H54 (cell line): ENCODE data around the gene MASTL.
A peak's percentile ranks its signal among the peaks of the same experiment; 100 is the strongest.

Source experiments
- DNase-seq: peaks from one replicate; pipeline ENCODE4 v3.0.0; 2011; ENCODE audit warnings: low spot score, mixed read lengths; ENCODE audit not compliant: insufficient read length
- FAIRE-seq: peaks from 3 replicates; lab custom pipeline; 2011; peaks lifted over from hg19 to GRCh38; lab: Jason Lieb, UNC
- POLR2A ChIP-seq: IDR thresholded peaks from 2 replicates; pipeline ENCODE4 v1.6.1; 2011; ENCODE audit warnings: low read depth, mild to moderate bottlenecking, low read length

Gene MASTL

DNA sequence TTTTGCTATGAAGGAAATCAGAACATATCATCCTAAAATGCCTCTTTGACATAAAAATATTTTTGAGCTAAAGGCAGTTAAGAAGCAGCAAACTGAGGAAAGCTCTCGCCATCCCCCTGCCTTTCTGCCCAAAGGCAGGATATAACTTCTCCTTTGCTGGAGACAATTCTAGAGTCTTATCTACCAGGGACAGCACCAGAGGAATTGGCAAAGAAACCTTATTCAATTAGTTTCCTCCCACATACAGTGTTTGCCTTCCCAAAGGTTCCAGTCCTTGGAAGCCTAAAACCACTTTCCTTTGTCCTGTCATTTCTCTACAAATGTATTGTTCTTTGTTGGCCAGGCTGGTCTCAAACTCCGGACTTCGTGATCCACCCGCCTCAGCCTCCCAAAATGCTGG, 33.7 kb downstream of the MASTL start:
- DNase-seq, result no peak
- no peak for FAIRE-seq
- TF ChIP-seq POLR2A, result no peak

DNA sequence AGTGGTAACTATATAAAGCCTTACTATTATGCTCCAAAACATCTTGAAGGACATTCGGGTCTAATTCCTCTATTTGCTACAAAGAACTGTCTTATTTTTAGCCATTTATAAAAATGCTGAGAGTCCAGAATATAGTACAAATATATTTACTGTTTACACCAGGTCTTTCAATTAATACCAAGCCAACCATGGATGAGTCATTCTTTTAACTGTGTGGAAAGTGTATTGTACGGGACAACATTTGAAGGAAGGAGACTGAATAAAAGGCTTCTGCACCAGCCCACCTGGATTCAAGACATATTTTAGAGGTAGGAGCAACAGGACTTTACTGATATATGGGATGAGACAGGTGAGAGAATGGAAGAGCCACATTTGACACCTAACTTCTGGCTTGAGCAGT, 35.4 kb downstream of the MASTL start:
- TF ChIP-seq POLR2A, result no peak
- no peak for FAIRE-seq
- DNase-seq, result no peak

DNA sequence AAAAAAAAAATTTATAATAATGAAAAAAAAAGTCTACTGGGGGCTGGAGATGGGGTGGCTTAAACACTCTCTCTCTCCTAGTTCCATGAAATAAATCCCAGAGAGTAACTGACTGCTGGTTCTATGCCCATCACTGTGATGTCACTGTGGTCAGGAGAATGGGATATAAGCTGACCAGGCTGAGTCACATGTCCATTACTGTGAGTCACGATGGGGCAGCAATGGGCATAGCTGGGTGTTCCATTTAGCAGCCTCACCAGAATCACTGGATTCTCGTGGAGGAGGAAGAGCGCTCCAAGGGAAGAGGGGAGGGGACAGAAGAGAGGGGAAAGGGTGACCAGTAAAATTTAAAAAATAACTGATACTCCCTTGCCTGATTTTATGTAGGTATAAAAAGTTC, 37.1 kb downstream of the MASTL start:
- FAIRE-seq (peak; percentile 100), DNase-seq (peak; percentile 71)
- TF ChIP-seq POLR2A, result no peak

GRCh38 chr10:27197980-27198620, 42.9 kb downstream of the MASTL start:
- DNase-seq (no peak), FAIRE-seq (no peak)
- TF ChIP-seq POLR2A, result no peak

GRCh38 chr10:27203806-27204205, 48.7 kb downstream of the MASTL start:
- DNase-seq (no peak), FAIRE-seq (no peak)
- no peak for TF ChIP-seq POLR2A

- no peak for TF ChIP-seq POLR2A
- DNase-seq (no peak), FAIRE-seq (no peak)
Observed at GRCh38 chr10:27207350-27207749, 52.2 kb downstream of the MASTL start.

GRCh38 chr10:27223964-27224363, 68.8 kb downstream of the MASTL start:
- FAIRE-seq (no peak), DNase-seq (no peak)
- no peak for TF ChIP-seq POLR2A

- TF ChIP-seq POLR2A, result no peak
- FAIRE-seq (no peak), DNase-seq (no peak)
Observed at GRCh38 chr10:27225011-27225590, 69.9 kb downstream of the MASTL start.

- FAIRE-seq, result no peak
- no peak for DNase-seq
Observed at GRCh38 chr10:27225642-27226257, 70.6 kb downstream of the MASTL start.

DNA sequence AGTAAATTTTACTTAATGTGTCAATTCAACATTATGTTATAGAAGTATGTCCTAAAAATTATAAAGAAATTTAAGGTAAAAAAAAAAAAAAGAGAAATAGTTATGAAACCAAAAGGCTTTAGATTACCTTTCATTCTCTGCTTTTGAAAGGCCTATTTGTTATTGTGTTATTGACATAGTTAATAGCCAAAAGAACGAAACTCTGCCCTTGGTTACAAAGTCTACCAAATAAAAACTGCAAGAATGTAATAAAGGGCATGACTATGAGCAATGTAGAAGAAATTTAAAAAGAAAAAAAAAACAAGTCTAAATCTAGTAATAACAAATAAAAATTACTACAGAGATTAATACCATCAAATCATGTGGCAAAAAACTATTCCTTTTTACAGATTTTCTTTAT, 74.9 kb downstream of the MASTL start:
- DNase-seq (no peak), FAIRE-seq (no peak)
- no peak for TF ChIP-seq POLR2A

More at GRCh38 chr10:27225642-27226257, 70.6 kb downstream of the MASTL start:
- TF ChIP-seq POLR2A, result no peak

DNA sequence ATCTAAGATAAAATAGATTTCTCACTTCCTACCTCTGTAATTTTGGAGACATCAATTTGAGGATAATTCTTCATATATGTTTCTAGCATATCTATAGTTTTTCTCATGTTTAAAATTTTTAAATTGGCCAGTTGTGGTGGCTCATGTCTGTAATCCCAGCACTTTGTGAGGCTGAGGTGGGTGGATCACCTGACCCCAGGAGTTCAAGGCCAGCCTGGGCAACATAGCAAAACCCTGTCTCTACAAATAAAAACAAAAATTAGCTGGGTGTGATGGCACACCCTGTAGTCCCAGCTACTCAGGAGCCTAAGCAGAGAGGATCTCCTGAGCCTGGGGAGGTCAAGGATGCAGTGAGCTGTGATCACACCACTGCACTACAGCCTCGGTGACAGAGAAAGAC, 80.6 kb downstream of the MASTL start:
- DNase-seq (no peak), FAIRE-seq (no peak)
- TF ChIP-seq POLR2A, result no peak
